Measurements from ENCODE around the gene ALAD.
"Not testable (repeated sequence)": the region's sequence is repeated elsewhere in the genome, so short reads cannot be mapped to it uniquely, and the experiment has no call there.

Gene ALAD

GRCh38 chr9:113372059-113372458, 29.0 kb downstream of the ALAD start:
- DNase-seq, result no peak

- DNase-seq, result no peak
These were observed 30.2 kb downstream of the ALAD start for GRCh38 chr9:113370806-113371325.

- DNase-seq, result no peak
These were observed 31.3 kb downstream of the ALAD start for GRCh38 chr9:113369855-113370140.

GRCh38 chr9:113368982-113369854, 31.9 kb downstream of the ALAD start:
- no peak for DNase-seq

- no peak for DNase-seq
These were observed 32.6 kb downstream of the ALAD start for GRCh38 chr9:113368348-113368981.

GRCh38 chr9:113365652-113366051, 35.4 kb downstream of the ALAD start:
- not testable (repeated sequence) for DNase-seq

GRCh38 chr9:113364951-113365350, 36.1 kb downstream of the ALAD start:
- DNase-seq, result no peak

- DNase-seq, result no peak
These were observed 37.7 kb downstream of the ALAD start for GRCh38 chr9:113363336-113363735.

GRCh38 chr9:113361304-113362018, 39.6 kb downstream of the ALAD start:
- no peak for DNase-seq

GRCh38 chr9:113360242-113360842, 40.7 kb downstream of the ALAD start:
- no peak for DNase-seq

GRCh38 chr9:113359385-113359784, 41.7 kb downstream of the ALAD start:
- no peak for DNase-seq

- no peak for DNase-seq
These were observed 44.3 kb downstream of the ALAD start for GRCh38 chr9:113356686-113357292.

GRCh38 chr9:113355040-113355596, 46.0 kb downstream of the ALAD start:
- DNase-seq, result no peak

GRCh38 chr9:113352411-113352810, 48.7 kb downstream of the ALAD start:
- DNase-seq, result no peak

GRCh38 chr9:113352006-113352405, 49.1 kb downstream of the ALAD start:
- DNase-seq, result no peak

GRCh38 chr9:113350937-113351336, 50.1 kb downstream of the ALAD start:
- no peak for DNase-seq

- no peak for DNase-seq
These were observed 50.9 kb downstream of the ALAD start for GRCh38 chr9:113350107-113350661.

- no peak for DNase-seq
These were observed 51.5 kb downstream of the ALAD start, which contains the start of gene BSPRY for GRCh38 chr9:113349445-113350094. Gene BSPRY (plus strand): TSS chr9:113349541. CDS start chr9:113349580, 39 bp downstream.

GRCh38 chr9:113349066-113349444, 52.0 kb downstream of the ALAD start:
- DNase-seq, result no peak

GRCh38 chr9:113348437-113348836, 52.6 kb downstream of the ALAD start:
- no peak for DNase-seq

- no peak for DNase-seq
These were observed 55.4 kb downstream of the ALAD start for GRCh38 chr9:113345671-113346070.

GRCh38 chr9:113345190-113345589, 55.9 kb downstream of the ALAD start:
- DNase-seq, result no peak

All from NCI-H2029 (cell line).